ENCODE data around the gene LRRC3.

DNA sequence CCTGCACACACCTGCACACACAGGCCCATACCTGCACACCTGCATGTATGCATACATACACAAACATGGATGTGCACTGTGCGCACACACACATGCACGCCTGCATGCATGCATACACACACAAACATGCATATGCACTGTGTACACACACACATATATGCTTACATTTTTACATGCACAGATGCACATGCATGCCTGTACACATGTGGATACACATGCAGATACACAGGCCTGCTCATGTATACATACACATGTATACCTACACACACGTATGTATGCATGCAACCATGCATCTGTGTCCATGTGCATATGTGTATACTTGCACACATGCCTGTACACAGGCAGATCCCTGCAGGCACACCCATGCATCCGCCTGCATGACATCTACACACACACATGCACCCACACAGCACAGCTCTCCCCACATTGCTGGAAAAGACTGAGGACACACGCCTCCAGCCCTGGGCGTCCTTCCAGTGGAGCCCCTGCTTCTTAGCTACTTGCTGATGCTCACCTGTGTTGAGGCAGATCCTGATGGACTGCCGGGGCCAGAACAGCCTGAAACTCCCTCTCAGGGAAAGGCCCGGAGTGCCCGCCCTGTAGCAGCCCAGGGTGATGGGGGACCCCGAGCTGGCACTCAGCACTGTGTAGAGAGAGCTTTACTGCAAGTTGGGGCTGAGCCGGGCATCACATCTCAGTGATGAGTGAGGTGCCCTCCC, 56.1 kb downstream of the LRRC3 start:
- TF ChIP-seq, protein P1, sequence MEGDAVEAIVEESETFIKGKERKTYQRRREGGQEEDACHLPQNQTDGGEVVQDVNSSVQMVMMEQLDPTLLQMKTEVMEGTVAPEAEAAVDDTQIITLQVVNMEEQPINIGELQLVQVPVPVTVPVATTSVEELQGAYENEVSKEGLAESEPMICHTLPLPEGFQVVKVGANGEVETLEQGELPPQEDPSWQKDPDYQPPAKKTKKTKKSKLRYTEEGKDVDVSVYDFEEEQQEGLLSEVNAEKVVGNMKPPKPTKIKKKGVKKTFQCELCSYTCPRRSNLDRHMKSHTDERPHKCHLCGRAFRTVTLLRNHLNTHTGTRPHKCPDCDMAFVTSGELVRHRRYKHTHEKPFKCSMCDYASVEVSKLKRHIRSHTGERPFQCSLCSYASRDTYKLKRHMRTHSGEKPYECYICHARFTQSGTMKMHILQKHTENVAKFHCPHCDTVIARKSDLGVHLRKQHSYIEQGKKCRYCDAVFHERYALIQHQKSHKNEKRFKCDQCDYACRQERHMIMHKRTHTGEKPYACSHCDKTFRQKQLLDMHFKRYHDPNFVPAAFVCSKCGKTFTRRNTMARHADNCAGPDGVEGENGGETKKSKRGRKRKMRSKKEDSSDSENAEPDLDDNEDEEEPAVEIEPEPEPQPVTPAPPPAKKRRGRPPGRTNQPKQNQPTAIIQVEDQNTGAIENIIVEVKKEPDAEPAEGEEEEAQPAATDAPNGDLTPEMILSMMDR (tag by site-specific recombination; IDR thresholded peaks at IDR 0.05), result no peak
- TF ChIP-seq SP3 (tag by site-specific recombination; IDR thresholded peaks at IDR 0.05) (no peak), REPIN1 (tag by site-specific recombination; IDR thresholded peaks at IDR 0.05; ENCODE audit: low read depth) (no peak), ZNF16 (tag by site-specific recombination; IDR thresholded peaks at IDR 0.05; ENCODE audit: low read depth) (no peak), YY1 (tag by site-specific recombination; IDR thresholded peaks at IDR 0.05) (no peak), ZSCAN16 (tag by site-specific recombination; IDR thresholded peaks at IDR 0.05) (no peak)
- TF ChIP-seq, protein P2, sequence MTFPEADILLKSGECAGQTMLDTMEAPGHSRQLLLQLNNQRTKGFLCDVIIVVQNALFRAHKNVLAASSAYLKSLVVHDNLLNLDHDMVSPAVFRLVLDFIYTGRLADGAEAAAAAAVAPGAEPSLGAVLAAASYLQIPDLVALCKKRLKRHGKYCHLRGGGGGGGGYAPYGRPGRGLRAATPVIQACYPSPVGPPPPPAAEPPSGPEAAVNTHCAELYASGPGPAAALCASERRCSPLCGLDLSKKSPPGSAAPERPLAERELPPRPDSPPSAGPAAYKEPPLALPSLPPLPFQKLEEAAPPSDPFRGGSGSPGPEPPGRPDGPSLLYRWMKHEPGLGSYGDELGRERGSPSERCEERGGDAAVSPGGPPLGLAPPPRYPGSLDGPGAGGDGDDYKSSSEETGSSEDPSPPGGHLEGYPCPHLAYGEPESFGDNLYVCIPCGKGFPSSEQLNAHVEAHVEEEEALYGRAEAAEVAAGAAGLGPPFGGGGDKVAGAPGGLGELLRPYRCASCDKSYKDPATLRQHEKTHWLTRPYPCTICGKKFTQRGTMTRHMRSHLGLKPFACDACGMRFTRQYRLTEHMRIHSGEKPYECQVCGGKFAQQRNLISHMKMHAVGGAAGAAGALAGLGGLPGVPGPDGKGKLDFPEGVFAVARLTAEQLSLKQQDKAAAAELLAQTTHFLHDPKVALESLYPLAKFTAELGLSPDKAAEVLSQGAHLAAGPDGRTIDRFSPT (tag by site-specific recombination; IDR thresholded peaks at IDR 0.05), result no peak
- TF ChIP-seq, protein P3, sequence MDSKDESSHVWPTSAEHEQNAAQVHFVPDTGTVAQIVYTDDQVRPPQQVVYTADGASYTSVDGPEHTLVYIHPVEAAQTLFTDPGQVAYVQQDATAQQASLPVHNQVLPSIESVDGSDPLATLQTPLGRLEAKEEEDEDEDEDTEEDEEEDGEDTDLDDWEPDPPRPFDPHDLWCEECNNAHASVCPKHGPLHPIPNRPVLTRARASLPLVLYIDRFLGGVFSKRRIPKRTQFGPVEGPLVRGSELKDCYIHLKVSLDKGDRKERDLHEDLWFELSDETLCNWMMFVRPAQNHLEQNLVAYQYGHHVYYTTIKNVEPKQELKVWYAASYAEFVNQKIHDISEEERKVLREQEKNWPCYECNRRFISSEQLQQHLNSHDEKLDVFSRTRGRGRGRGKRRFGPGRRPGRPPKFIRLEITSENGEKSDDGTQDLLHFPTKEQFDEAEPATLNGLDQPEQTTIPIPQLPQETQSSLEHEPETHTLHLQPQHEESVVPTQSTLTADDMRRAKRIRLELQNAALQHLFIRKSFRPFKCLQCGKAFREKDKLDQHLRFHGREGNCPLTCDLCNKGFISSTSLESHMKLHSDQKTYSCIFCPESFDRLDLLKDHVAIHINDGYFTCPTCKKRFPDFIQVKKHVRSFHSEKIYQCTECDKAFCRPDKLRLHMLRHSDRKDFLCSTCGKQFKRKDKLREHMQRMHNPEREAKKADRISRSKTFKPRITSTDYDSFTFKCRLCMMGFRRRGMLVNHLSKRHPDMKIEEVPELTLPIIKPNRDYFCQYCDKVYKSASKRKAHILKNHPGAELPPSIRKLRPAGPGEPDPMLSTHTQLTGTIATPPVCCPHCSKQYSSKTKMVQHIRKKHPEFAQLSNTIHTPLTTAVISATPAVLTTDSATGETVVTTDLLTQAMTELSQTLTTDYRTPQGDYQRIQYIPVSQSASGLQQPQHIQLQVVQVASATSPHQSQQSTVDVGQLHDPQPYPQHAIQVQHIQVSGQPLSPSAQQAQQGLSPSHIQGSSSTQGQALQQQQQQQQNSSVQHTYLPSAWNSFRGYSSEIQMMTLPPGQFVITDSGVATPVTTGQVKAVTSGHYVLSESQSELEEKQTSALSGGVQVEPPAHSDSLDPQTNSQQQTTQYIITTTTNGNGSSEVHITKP (tag by site-specific recombination; IDR thresholded peaks at IDR 0.05), result no peak
- TF ChIP-seq, protein P4, sequence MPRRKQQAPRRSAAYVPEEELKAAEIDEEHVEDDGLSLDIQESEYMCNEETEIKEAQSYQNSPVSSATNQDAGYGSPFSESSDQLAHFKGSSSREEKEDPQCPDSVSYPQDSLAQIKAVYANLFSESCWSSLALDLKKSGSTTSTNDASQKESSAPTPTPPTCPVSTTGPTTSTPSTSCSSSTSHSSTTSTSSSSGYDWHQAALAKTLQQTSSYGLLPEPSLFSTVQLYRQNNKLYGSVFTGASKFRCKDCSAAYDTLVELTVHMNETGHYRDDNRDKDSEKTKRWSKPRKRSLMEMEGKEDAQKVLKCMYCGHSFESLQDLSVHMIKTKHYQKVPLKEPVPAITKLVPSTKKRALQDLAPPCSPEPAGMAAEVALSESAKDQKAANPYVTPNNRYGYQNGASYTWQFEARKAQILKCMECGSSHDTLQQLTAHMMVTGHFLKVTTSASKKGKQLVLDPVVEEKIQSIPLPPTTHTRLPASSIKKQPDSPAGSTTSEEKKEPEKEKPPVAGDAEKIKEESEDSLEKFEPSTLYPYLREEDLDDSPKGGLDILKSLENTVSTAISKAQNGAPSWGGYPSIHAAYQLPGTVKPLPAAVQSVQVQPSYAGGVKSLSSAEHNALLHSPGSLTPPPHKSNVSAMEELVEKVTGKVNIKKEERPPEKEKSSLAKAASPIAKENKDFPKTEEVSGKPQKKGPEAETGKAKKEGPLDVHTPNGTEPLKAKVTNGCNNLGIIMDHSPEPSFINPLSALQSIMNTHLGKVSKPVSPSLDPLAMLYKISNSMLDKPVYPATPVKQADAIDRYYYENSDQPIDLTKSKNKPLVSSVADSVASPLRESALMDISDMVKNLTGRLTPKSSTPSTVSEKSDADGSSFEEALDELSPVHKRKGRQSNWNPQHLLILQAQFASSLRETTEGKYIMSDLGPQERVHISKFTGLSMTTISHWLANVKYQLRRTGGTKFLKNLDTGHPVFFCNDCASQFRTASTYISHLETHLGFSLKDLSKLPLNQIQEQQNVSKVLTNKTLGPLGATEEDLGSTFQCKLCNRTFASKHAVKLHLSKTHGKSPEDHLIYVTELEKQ (tag by site-specific recombination; IDR thresholded peaks at IDR 0.05; ENCODE audit: borderline replicate concordance), result no peak
- TF ChIP-seq, protein P5, sequence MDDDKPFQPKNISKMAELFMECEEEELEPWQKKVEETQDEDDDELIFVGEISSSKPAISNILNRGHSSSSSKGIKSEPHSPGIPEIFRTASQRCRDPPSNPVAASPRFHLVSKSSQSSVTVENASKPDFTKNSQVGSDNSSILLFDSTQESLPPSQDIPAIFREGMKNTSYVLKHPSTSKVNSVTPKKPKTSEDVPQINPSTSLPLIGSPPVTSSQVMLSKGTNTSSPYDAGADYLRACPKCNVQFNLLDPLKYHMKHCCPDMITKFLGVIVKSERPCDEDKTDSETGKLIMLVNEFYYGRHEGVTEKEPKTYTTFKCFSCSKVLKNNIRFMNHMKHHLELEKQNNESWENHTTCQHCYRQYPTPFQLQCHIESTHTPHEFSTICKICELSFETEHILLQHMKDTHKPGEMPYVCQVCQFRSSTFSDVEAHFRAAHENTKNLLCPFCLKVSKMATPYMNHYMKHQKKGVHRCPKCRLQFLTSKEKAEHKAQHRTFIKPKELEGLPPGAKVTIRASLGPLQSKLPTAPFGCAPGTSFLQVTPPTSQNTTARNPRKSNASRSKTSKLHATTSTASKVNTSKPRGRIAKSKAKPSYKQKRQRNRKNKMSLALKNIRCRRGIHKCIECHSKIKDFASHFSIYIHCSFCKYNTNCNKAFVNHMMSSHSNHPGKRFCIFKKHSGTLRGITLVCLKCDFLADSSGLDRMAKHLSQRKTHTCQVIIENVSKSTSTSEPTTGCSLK (tag by site-specific recombination; IDR thresholded peaks at IDR 0.05), result no peak

Measured in HEK293 (cell line).